IMR-90 (cell line): ENCODE data around the gene INTS11. TPM values are rescaled to one million over a fixed set of nuclear protein-coding genes. Genes with fewer than 3 reads are reported as not detected.

Experiments used
- ATAC-seq: fragments of 200-7000 bp; cut with Tn5 transposase; 2 replicates; pipeline ENCODE4 v1.9.1; 2020; ENCODE audit warnings: low read depth, mild to moderate bottlenecking, moderate library complexity
- BruUV-seq: library from RNA; stranded (reverse); fragments of 400-500 nt; replicated peaks from 2 replicates; lab custom pipeline; 2021; lab: Mats Ljungman, UMichigan
- CTCF ChIA-PET: fragments of 300-600 bp; formaldehyde crosslinking; extraction: SDS; loops from one replicate; lab custom pipeline; 2021; ENCODE audit warnings: antibody characterized with exemption; lab: Yijun Ruan, JAX
- POLR2A ChIA-PET: fragments of 300-600 bp; sonication (Branson Sonifier 250); formaldehyde crosslinking; loops from one replicate; lab custom pipeline; 2022; ENCODE audit warnings: antibody characterized with exemption; ENCODE audit not compliant: unreplicated experiment; lab: Charles Lee
- DNase-seq: peaks from one replicate; pipeline ENCODE4 v3.0.0; 2013
- H2AFZ ChIP-seq: replicated peaks from 2 replicates; pipeline ENCODE3; 2013; ENCODE audit warnings: low read length, mild to moderate bottlenecking; ENCODE audit not compliant: poor library complexity
- H2AK5ac ChIP-seq: 2 replicates; pipeline ENCODE4 v1.6.1; 2013; ENCODE audit warnings: low read depth, low read length, inconsistent platforms
- H2AK9ac ChIP-seq: replicated peaks from 2 replicates; pipeline ENCODE3; 2013; ENCODE audit warnings: mild to moderate bottlenecking, low read depth, low read length, moderate library complexity; ENCODE audit not compliant: poor library complexity
- H2BK120ac ChIP-seq: 2 replicates; pipeline ENCODE4 v1.6.1; 2013; ENCODE audit warnings: low read depth, low read length, inconsistent platforms
- H2BK15ac ChIP-seq: 3 replicates; pipeline ENCODE4 v1.6.1; 2013; ENCODE audit warnings: low read depth, low read length, inconsistent platforms
- H2BK20ac ChIP-seq: 2 replicates; pipeline ENCODE4 v1.6.1; 2013; ENCODE audit warnings: low read depth, mild to moderate bottlenecking, inconsistent platforms, low read length, moderate library complexity
- H2BK5ac ChIP-seq: 2 replicates; pipeline ENCODE4 v1.6.1; 2013; ENCODE audit warnings: mild to moderate bottlenecking, low read depth, low read length, inconsistent platforms; ENCODE audit not compliant: poor library complexity, severe bottlenecking
- H3K14ac ChIP-seq: replicated peaks from 2 replicates; pipeline ENCODE4 v1.6.1; 2013; ENCODE audit warnings: low read depth, low read length, inconsistent platforms
- H3K18ac ChIP-seq: 2 replicates; pipeline ENCODE4 v1.6.1; 2013; ENCODE audit warnings: low read depth, low read length, control low read depth
- H3K23ac ChIP-seq: 2 replicates; pipeline ENCODE4 v1.6.1; 2013; ENCODE audit warnings: low read depth, low read length, inconsistent platforms
- H3K27ac ChIP-seq: 2 replicates; pipeline ENCODE4 v1.5.1; 2013; ENCODE audit warnings: mild to moderate bottlenecking, control low read depth, low read length; ENCODE audit not compliant: insufficient read depth
- H3K27me3 ChIP-seq: 2 replicates; pipeline ENCODE4 v1.6.1; 2013; ENCODE audit warnings: low read length; ENCODE audit not compliant: control insufficient read depth, insufficient read depth
- H3K36me3 ChIP-seq: 2 replicates; pipeline ENCODE4 v1.6.1; 2013; ENCODE audit warnings: low read length, mixed read lengths; ENCODE audit not compliant: control insufficient read depth, insufficient read depth
- H3K4ac ChIP-seq: 2 replicates; pipeline ENCODE4 v1.6.1; 2013; ENCODE audit warnings: low read depth, low read length, inconsistent platforms
- H3K4me1 ChIP-seq: 2 replicates; pipeline ENCODE4 v1.6.1; 2013; ENCODE audit warnings: low read length, mixed read lengths; ENCODE audit not compliant: control insufficient read depth, insufficient read depth
- H3K4me2 ChIP-seq: 2 replicates; pipeline ENCODE4 v1.6.1; 2013; ENCODE audit warnings: low read depth, mild to moderate bottlenecking, control low read depth, low read length, moderate library complexity
- H3K4me3 ChIP-seq: 2 replicates; pipeline ENCODE4 v1.5.1; 2013; ENCODE audit warnings: low read depth, mild to moderate bottlenecking, control low read depth, low read length, moderate library complexity; ENCODE audit not compliant: insufficient read depth
- H3K56ac ChIP-seq: 2 replicates; pipeline ENCODE4 v1.6.1; 2013; ENCODE audit warnings: low read length, inconsistent platforms; ENCODE audit not compliant: insufficient read depth; ENCODE audit errors: extremely low read depth
- H3K79me1 ChIP-seq, 2 experiments: 2 replicates each; pipeline ENCODE4 v1.6.1; 2013; ENCODE audit warnings: low read length in 2 of 2, inconsistent platforms in 1 of 2, low read depth in 1 of 2
- H3K9ac ChIP-seq: 2 replicates; pipeline ENCODE4 v1.6.1; 2013; ENCODE audit warnings: low read depth, low read length, control low read depth
- H3K9me1 ChIP-seq: 2 replicates; pipeline ENCODE4 v1.6.1; 2013; ENCODE audit warnings: low read length, inconsistent platforms; ENCODE audit not compliant: insufficient read depth
- H3K9me3 ChIP-seq: 2 replicates; pipeline ENCODE4 v1.6.1; 2013; ENCODE audit warnings: low read length; ENCODE audit not compliant: control insufficient read depth, insufficient read depth
- H4K20me1 ChIP-seq: 2 replicates; pipeline ENCODE4 v1.6.1; 2013; ENCODE audit warnings: low read length, inconsistent platforms; ENCODE audit not compliant: insufficient read depth
- H4K5ac ChIP-seq: 2 replicates; pipeline ENCODE4 v1.6.1; 2013; ENCODE audit warnings: mild to moderate bottlenecking, low read depth, low read length, control low read depth
- H4K8ac ChIP-seq, 2 experiments: 2 replicates each; pipeline ENCODE4 v1.6.1; 2013; ENCODE audit warnings: low read depth in 2 of 2, low read length in 2 of 2, control low read depth in 1 of 2, inconsistent platforms in 1 of 2
- H4K91ac ChIP-seq: 2 replicates; pipeline ENCODE4 v1.6.1; 2013; ENCODE audit warnings: low read depth, low read length, inconsistent platforms; ENCODE audit not compliant: insufficient read depth
- BHLHE40 ChIP-seq: fragments of 150-350 bp; IDR thresholded peaks from 2 replicates; pipeline ENCODE4 v1.6.1; 2016; ENCODE audit warnings: mild to moderate bottlenecking, low read depth, low read length
- CHD1 ChIP-seq: IDR thresholded peaks from 2 replicates; pipeline ENCODE4 v1.6.1; 2012; ENCODE audit warnings: low read depth, low read length, improper control_type of control experiment
- MAZ ChIP-seq: IDR thresholded peaks from 2 replicates; pipeline ENCODE4 v1.6.1; 2012; ENCODE audit warnings: low read depth, mild to moderate bottlenecking, low read length, improper control_type of control experiment, moderate library complexity, borderline replicate concordance
- RFX5 ChIP-seq: IDR thresholded peaks from 2 replicates; pipeline ENCODE4 v1.8.0; 2012; ENCODE audit warnings: low read depth, mild to moderate bottlenecking, low read length, moderate library complexity
- SMC3 ChIP-seq: fragments of 150-350 bp; IDR thresholded peaks from 2 replicates; pipeline ENCODE4 v1.6.1; 2016; ENCODE audit warnings: low read depth, mild to moderate bottlenecking, antibody characterized with exemption, low read length, moderate library complexity
- USF2 ChIP-seq: fragments of 150-350 bp; IDR thresholded peaks from 2 replicates; pipeline ENCODE4 v1.6.1; 2017; ENCODE audit warnings: mild to moderate bottlenecking, antibody characterized with exemption, low read length, low read depth
- WGBS, 2 experiments: methylation state at CpG; one replicate each; pipeline versions ENCODE4 v1.1.5 to v1.1.7; 2013; ENCODE audit warnings: missing lambda C conversion rate in 2 of 2; ENCODE audit not compliant: insufficient read length in 1 of 2; ENCODE audit errors: extremely low coverage in 2 of 2; 5-methylcytosine and 5-hydroxymethylcytosine counted together
- dilution Hi-C: fragments of 300-500 bp; cut with HindIII; formaldehyde crosslinking; loops from one replicate; pipeline ENCODE4 v1.14.3; 2018; ENCODE audit warnings: low sequenced_read_pairs; ENCODE audit not compliant: unreplicated experiment
- in situ Hi-C: fragments of 300-500 bp; cut with MboI; formaldehyde crosslinking; loops from 3 replicates; pipeline ENCODE4 v1.14.3; 2019; ENCODE audit warnings: low sequenced_read_pairs, inconsistent platforms, mixed read lengths
- intact Hi-C: fragments of 100-400 bp; cut with micrococcal nuclease; formaldehyde crosslinking; loops from 2 replicates; pipeline ENCODE4 v1.10.0; 2022
- polyA plus RNA-seq, 3 experiments: library from polyadenylated mRNA; depleted of rRNA; stranded (reverse); fragments of >200 nt; gene quantifications; 2 replicates each; pipeline ENCODE4 v1.2.3, GENCODE V29; 2012; ENCODE audit warnings: low replicate concordance in 1 of 3
- total RNA-seq: library from RNA; depleted of rRNA; stranded (reverse); fragments of >200 nt; gene quantifications from 2 replicates; pipeline ENCODE4 v1.2.3, GENCODE V29; 2012

INTS11 gene
- total and polyA plus RNA-seq, 2 of the 4 experiments (the other 2 are of a cell fraction), result 56.1 to 123 TPM

GRCh38 chr1:1312450-1313314, 11.8 kb downstream of the INTS11 start:
- no peak overlapping the region for H3K9ac ChIP-seq
- no peak overlapping the region for H3K4ac ChIP-seq
- no peak overlapping the region for H3K27ac ChIP-seq
- H3K4me2 ChIP-seq, result no peak overlapping the region
- peaks cover 39% of the 10 kb centered on the region for H4K20me1 ChIP-seq
- ChIA-PET POLR2A (no interaction called here), CTCF (no interaction called here)
- BruUV-seq, result no TSS peak
- peaks cover 16 to 51% of the 10 kb centered on the region in 2 experiments for H3K79me1 ChIP-seq
- H4K91ac ChIP-seq, result no peak overlapping the region
- no peak overlapping the region for H3K56ac ChIP-seq
- H2AK9ac ChIP-seq, result no peak overlapping the region
- H2BK5ac ChIP-seq, result no peak overlapping the region
- no peak overlapping the region for H2BK15ac ChIP-seq
- DNase-seq (no peak), ATAC-seq (no peak)
- no peak overlapping the region for H3K18ac ChIP-seq
- no peak overlapping the region for H4K8ac ChIP-seq
- peaks cover 8% of the 10 kb centered on the region for H3K4me1 ChIP-seq
- H2AK5ac ChIP-seq, result no peak overlapping the region
- no peaks in the 10 kb centered on the region for H3K27me3 ChIP-seq
- no peak overlapping the region for H3K14ac ChIP-seq
- intact Hi-C loops (no loop called here), in situ Hi-C loops (no loop called here), dilution Hi-C loops (no loop called here)
- H4K5ac ChIP-seq, result no peak overlapping the region
- H2BK120ac ChIP-seq, result no peak overlapping the region
- no peaks in the 10 kb centered on the region for H3K9me1 ChIP-seq
- no peak overlapping the region for H2BK20ac ChIP-seq
- H3K23ac ChIP-seq, result no peak overlapping the region
- H3K9me3 ChIP-seq, result no peaks in the 10 kb centered on the region
- WGBS, 2 experiments, result 93% methylated on average over 40 of the region's 49 CpGs; no CpG with 5 or more reads in 1 of the 2 experiments
- TF ChIP-seq BHLHE40, result no peak
- no peak for TF ChIP-seq MAZ
- no peak for TF ChIP-seq USF2
- TF ChIP-seq SMC3, result no peak
- TF ChIP-seq RFX5, result no peak
- no peak for TF ChIP-seq CHD1
- H3K36me3 ChIP-seq, result peaks cover 62% of the 10 kb centered on the region
- no peak overlapping the region for H3K4me3 ChIP-seq
- H2AFZ ChIP-seq, result no peak overlapping the region
